NB4 (cell line): ENCODE results near the gene TRIM36.

Experiments used
- CTCF ChIP-seq: IDR thresholded peaks from one replicate; pipeline ENCODE4 v1.5.1; 2012; ENCODE audit warnings: low read depth, low read length
- MYC ChIP-seq: IDR thresholded peaks from 2 replicates; pipeline ENCODE4 v1.6.1; 2011; ENCODE audit warnings: low read depth, low read length
- POLR2A ChIP-seq: IDR thresholded peaks from 2 replicates; pipeline ENCODE4 v1.6.1; 2011; ENCODE audit warnings: mild to moderate bottlenecking; ENCODE audit not compliant: insufficient read length; ENCODE audit errors: extremely low read depth
- TF ChIP-seq, protein P1 (sequence below): IDR thresholded peaks from 2 replicates; pipeline ENCODE4 v1.6.1; 2011; ENCODE audit warnings: low read depth, low read length

- TF ChIP-seq CTCF: no peak
- TF ChIP-seq POLR2A: no peak
- no peak for TF ChIP-seq MYC
- TF ChIP-seq, protein P1, sequence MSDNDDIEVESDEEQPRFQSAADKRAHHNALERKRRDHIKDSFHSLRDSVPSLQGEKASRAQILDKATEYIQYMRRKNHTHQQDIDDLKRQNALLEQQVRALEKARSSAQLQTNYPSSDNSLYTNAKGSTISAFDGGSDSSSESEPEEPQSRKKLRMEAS: no peak
Observed at GRCh38 chr5:115184770-115185169, 15.1 kb upstream of the TRIM36 start.
